HG03175 (cell line): ENCODE measurements around the gene VPS4B.
A peak's percentile ranks its signal among the peaks of the same experiment; 100 is the strongest.
"Not testable (repeated sequence)": the region's sequence is repeated elsewhere in the genome, so short reads cannot be mapped to it uniquely, and the experiment has no call there.

Experiments
- ATAC-seq: cut with Tn5 transposase; IDR thresholded peaks from one replicate; pipeline ENCODE4 v1.9.1; 2021; ENCODE audit warnings: mild to moderate bottlenecking, moderate library complexity; ENCODE audit not compliant: unreplicated experiment

The VPS4B gene

GRCh38 chr18:63422087-63422863 is at the start of gene VPS4B:
Gene VPS4B, minus strand, starts transcription at chr18:63422476. Its CDS starts 217 bp downstream, at chr18:63422259.
- peak; percentile 95 for ATAC-seq

- no peak for ATAC-seq
These were observed 48.5 kb upstream of the VPS4B start for GRCh38 chr18:63470751-63471150.

DNA sequence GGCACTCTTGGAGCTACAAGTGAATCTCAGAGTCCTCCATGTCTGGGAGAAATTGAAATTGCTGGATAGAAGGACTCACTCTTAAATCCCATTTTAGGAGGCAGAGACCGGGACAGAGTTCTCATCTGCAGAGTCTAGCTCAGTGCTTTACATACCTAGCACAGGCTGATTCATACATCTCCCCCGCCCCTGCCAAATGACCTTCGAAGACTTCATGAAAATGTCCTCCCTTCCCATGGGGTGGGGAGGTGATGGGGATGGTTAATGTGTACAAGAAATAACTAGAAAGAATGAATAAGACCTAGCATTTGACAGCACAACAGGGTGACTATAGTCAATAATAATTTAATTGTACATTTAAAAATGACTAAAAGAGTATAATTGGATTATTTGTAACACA is 46.3 kb upstream of the VPS4B start:
- ATAC-seq: no peak

DNA sequence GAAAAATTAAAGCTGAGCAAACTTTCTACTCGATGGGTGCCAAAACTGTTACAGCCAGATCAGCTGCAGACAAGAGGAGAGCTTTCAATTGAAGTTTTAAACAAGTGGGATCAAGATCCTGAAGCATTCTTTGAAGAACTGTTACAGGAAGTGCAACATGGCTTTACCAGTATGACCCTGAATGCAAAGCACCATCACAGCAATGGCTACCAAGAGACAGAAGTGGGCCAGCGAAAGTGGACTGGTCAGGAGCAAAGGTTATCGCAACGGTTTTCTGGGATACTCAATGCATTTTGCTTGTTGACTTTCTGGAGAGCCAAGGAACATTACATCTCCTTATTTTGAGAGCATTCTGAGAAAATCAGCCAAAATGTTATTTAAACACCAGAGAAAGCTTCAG is 45.4 kb upstream of the VPS4B start:
- no peak for ATAC-seq

DNA sequence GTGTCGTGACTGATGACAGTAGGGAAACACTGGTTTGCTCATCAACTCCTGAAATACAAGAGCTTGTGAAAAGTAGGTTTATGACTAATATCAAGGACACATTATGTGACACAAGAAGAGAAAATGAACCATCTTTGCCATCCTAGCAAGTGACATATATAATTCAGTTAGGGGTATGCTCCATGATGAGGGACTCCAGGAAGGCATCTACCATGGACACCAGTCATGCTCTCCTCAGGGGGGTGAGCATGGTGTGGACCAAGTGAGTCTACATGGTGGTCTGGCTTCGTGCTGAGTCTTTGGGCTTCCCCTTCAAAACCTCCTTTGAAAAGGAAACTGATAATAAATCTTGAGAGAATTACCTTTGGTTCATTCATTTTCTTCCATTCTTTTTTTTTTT is 42.8 kb upstream of the VPS4B start:
- no peak for ATAC-seq

- no peak for ATAC-seq
These were observed 42.2 kb upstream of the VPS4B start for GRCh38 chr18:63464434-63464833.

- ATAC-seq: no peak
These were observed 38.1 kb upstream of the VPS4B start for GRCh38 chr18:63460414-63460813.

DNA sequence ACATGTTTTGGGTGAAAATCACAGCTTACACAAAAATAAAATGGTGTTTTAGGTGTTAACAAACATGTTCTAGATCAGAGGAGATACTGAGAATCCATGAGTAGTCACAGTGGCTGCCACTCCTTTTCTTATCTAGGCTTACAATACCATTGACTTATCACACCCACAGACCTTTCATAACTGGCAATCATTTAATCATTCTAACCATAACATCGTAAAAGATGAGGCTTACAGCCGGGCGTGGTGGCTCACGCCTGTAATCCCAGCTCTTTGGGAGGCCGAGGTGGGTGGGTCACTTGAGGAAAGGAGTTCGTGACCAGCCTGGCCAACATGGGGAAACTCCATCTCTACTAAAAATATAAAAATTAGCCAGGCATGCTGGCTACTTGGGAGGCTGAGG is 35.7 kb upstream of the VPS4B start:
- no peak for ATAC-seq

GRCh38 chr18:63454497-63454896 is 32.2 kb upstream of the VPS4B start:
- ATAC-seq: no peak

GRCh38 chr18:63452751-63453150 is 30.5 kb upstream of the VPS4B start:
- not testable (repeated sequence) for ATAC-seq

- ATAC-seq: no peak
These were observed 29.8 kb upstream of the VPS4B start for GRCh38 chr18:63451799-63452660.

- ATAC-seq: no peak
These were observed 27.1 kb upstream of the VPS4B start for GRCh38 chr18:63449426-63449825.

DNA sequence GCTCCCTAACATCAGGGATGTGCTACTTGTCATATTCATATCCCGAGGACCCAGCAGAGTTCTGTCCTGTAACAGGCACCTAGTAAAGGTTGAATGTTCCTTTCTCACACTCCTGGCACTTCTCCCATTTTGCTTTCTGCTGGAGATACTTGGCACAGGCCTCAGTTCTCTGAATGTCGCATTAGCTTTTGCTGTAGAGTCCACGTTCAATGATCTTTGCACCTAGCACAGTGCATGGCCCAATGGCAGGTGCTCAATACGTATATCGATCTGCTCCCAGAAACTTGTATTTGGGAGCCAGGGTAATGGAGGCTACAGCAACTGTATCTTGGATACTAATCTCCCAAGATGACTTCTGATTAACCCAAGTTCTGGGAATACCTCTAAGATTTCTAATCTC is 24.8 kb upstream of the VPS4B start:
- ATAC-seq: no peak

DNA sequence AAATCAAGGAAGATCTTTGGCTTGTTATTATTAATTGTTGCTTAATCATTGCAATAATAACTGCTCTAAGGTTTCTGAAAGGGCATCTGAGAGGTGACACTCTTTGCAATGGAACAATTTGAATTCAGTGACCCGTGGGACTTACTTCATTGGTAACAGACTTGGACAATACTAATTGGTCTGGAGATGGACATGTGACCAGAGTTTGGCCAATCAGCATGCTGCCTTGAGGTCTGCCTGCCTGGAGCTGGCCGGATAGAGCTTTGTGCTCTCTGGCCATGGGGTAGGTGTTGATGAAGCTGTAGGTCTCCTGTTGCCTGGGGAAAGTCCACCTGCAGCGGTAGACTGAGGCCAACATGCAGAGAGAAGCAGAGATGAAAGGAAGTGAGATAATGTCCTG is 24.0 kb upstream of the VPS4B start:
- no peak for ATAC-seq

DNA sequence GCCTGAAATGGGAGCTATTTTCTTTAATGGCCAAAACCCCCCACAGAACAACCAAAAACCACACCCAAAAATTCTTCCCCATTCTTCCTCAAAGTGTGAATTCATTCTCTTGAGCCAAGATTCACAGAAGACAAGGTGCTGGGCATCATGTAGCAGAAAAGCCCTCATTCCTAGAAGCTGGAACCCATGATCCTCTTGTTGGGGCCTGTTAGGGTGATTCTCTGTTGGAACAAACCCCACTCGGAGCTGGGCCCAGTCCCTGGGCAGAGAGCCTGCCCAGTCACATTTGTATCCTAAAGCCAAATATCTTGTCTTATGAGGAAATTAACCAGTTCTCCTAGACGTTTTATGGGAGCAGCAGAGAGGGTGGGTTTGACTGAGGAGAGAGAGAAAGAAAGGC is 22.8 kb upstream of the VPS4B start:
- no peak for ATAC-seq

- ATAC-seq: peak; percentile 60
These were observed 22.3 kb upstream of the VPS4B start for GRCh38 chr18:63444580-63444979.

DNA sequence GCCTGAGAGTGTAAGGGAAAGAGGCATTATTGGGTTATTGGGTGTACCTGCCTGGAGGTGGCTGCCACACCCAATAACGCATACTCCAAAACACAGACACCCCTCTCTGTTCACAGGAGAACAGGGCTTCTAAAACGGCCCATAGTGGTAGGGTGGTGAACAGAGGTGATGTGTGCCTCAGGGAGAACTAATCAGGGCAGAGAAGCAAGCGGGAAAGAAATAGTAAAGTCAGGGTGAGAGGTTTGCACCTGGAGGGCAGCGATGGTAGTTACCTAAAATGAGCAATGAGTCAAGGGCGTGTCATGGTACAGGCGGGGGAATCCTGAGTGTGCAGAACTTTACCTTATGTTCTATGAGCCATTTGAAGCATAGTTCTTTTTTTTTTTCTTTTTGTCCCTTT is 21.6 kb upstream of the VPS4B start:
- no peak for ATAC-seq

DNA sequence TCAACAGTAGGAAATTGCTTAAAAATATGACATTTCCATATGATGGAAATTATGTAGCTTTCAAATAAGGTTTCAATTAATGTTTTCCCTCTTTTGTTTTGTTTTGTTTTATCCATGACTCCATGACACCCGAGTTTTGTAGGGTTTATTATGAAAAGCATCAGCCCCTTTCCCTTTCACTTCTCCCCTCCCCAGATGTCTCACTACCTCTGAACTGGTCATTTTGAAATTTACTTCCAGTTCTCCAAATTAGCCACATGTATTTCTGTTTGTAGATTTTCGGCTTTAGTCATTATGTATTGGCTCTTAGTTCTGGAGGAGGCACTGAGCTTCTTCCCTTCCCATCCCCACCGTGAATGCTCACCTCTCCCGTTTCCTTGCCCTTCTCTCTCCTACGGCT is 18.6 kb upstream of the VPS4B start:
- no peak for ATAC-seq

DNA sequence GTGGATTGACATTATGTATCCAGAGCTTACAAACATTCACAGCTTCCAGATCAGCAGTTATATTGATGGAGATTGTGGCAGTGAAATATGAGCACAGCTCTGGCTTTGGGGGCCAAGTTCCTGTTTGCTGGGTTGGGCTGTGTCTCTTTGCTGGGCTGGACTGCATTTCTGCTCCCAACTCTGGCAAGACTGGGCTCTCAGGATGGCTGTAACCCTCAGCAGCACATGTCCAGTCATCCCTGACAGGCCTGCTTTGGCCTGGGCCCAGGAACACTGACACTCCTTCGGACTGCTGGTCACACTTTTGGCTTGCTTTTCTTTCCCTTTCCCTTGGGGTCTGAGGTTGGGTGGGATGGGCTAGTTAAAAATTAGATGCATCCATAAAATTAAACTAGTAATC is 17.9 kb upstream of the VPS4B start:
- no peak for ATAC-seq

GRCh38 chr18:63439334-63439733 is 17.1 kb upstream of the VPS4B start:
- peak; percentile 62 for ATAC-seq

DNA sequence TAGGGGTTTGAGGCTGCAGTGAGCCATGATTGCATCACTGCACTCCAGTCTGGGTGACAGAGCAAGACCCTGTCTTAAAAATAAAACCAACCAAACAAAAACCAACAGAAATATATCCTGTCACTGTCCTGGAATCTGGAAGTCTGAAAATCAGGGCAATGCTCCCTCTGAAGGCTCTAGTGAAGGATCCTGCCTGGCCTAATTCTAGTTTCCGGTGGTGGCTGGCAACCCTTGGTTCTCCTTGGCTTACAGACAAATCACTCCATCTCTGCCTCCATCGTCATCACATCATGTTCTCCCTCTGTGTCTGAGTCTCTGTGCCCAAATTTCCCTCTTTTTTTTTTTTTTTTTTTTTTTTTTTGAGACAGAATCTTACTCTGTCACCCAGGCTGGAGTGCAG is 15.9 kb upstream of the VPS4B start:
- no peak for ATAC-seq

DNA sequence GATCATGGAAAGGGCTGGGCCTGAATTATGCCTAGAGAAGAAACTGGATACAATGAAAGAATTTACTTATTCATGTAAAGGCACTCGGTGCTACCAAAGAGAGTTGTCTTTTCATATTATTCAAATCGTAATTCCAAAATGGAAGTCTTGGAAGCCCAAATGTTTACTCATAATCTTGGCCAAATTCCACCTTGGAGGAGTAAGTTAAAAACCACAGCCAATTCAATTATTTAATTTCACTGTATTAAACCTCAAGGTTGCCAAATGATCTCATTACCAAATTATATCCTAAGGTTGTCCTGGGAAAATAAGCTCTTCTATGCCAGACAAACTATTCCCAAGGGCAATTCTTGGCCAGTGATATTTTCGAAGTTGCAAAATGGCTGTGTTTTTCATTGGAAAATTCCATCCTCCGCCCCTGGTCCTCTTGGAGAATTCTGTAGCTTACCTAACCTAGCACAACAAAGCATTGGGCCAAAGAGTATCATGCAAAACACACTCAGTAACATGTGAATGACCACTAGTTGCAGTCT is 11.1 kb upstream of the VPS4B start:
- no peak for ATAC-seq
